CD14-positive monocyte (primary cell): Measurements from ENCODE around the gene MGARP. TPM values are rescaled to one million over a fixed set of nuclear protein-coding genes. Genes with fewer than 3 reads are reported as not detected.

Source experiments
- DNase-seq, 3 donors: peaks; one replicate each; pipeline ENCODE4 v3.0.0-alpha.2; 2011 to 2022
- H2AFZ ChIP-seq: 2 replicates; pipeline ENCODE4 v1.6.0; 2012; ENCODE audit warnings: mild to moderate bottlenecking, low read depth, low read length, inconsistent platforms; ENCODE audit not compliant: insufficient read depth, poor library complexity, severe bottlenecking
- H3K27ac ChIP-seq, 2 donors: 1 replicate in 1 of 2; 2 replicates in 1 of 2; pipeline ENCODE4 v1.5.1; 2012 to 2013; ENCODE audit warnings: low read length in 2 of 2, control low read depth in 1 of 2, inconsistent platforms in 1 of 2, low read depth in 1 of 2, mild to moderate bottlenecking in 1 of 2
- H3K27me3 ChIP-seq, 2 donors: one replicate each; pipeline versions ENCODE4 v1.6.0 to v1.6.1; 2011 to 2013; ENCODE audit warnings: low read length in 2 of 2; ENCODE audit not compliant: control insufficient read depth in 2 of 2, insufficient read depth in 2 of 2
- H3K36me3 ChIP-seq, 2 donors: replicated peaks in 1 of 2; 1 replicate in 1 of 2; 2 replicates in 1 of 2; pipeline versions ENCODE4 v1.5.1 to v1.6.1; 2012 to 2013; ENCODE audit warnings: low read length in 2 of 2, control low read depth in 1 of 2, inconsistent platforms in 1 of 2, mild to moderate bottlenecking in 1 of 2; ENCODE audit not compliant: insufficient read depth in 2 of 2, control insufficient read depth in 1 of 2
- H3K4me1 ChIP-seq, 2 donors: 1 replicate in 1 of 2; 2 replicates in 1 of 2; pipeline versions ENCODE4 v1.5.1 to v1.6.1; 2012 to 2013; ENCODE audit warnings: low read length in 2 of 2, control low read depth in 1 of 2, inconsistent platforms in 1 of 2, mild to moderate bottlenecking in 1 of 2, moderate library complexity in 1 of 2; ENCODE audit not compliant: insufficient read depth in 2 of 2, control insufficient read depth in 1 of 2
- H3K4me2 ChIP-seq: replicated peaks from 2 replicates; pipeline ENCODE3; 2012; ENCODE audit warnings: low read length, moderate library complexity, mild to moderate bottlenecking; ENCODE audit not compliant: poor library complexity, severe bottlenecking; ENCODE audit errors: extremely low read depth
- H3K4me3 ChIP-seq, 3 experiments: fragments of 200-600 bp in 1 of 3; sonication (generic) in 1 of 3; replicated peaks in 1 of 3; 1 replicate in 2 of 3; 2 replicates in 1 of 3; pipeline ENCODE4 v1.5.1; 2011 to 2013; ENCODE audit warnings: low read length in 3 of 3, mild to moderate bottlenecking in 3 of 3, control low read depth in 2 of 3, low read depth in 2 of 3, inconsistent platforms in 1 of 3, moderate library complexity in 1 of 3
- H3K79me2 ChIP-seq: 2 replicates; pipeline ENCODE4 v1.6.0; 2012; ENCODE audit warnings: mild to moderate bottlenecking, control low read depth, inconsistent platforms, low read length, moderate library complexity; ENCODE audit not compliant: insufficient read depth
- H3K9ac ChIP-seq: 2 replicates; pipeline ENCODE4 v1.6.0; 2017; ENCODE audit warnings: low read length, mild to moderate bottlenecking; ENCODE audit not compliant: insufficient read depth, poor library complexity, severe bottlenecking
- H3K9me3 ChIP-seq, 2 donors: replicated peaks in 1 of 2; 1 replicate in 1 of 2; 2 replicates in 1 of 2; pipeline versions ENCODE4 v1.5.1 to v1.6.1; 2012 to 2013; ENCODE audit warnings: low read length in 2 of 2, control low read depth in 1 of 2; ENCODE audit not compliant: control insufficient read depth in 1 of 2, insufficient read depth in 1 of 2
- H4K20me1 ChIP-seq: 2 replicates; pipeline ENCODE4 v1.6.0; 2012; ENCODE audit warnings: mild to moderate bottlenecking, low read length, control low read depth, moderate library complexity; ENCODE audit not compliant: insufficient read depth
- H3K27ac Mint-ChIP-seq, 7 donors: one replicate each; pipeline ENCODE4 v1.8.0; 2020; ENCODE audit warnings: mild to moderate bottlenecking in 7 of 7, mixed read lengths in 7 of 7, moderate library complexity in 6 of 7, inconsistent platforms in 2 of 7
- H3K27me3 Mint-ChIP-seq, 3 donors: one replicate each; pipeline ENCODE4 v1.8.0; 2021 to 2022; ENCODE audit warnings: low read depth in 3 of 3, mild to moderate bottlenecking in 3 of 3, mixed read lengths in 3 of 3, moderate library complexity in 3 of 3, inconsistent platforms in 1 of 3
- H3K36me3 Mint-ChIP-seq, 2 donors: one replicate each; pipeline ENCODE4 v1.8.0; 2020; ENCODE audit warnings: mixed read lengths in 2 of 2, inconsistent platforms in 1 of 2, mild to moderate bottlenecking in 1 of 2
- H3K4me1 Mint-ChIP-seq: one replicate; pipeline ENCODE4 v1.8.0; 2020; ENCODE audit warnings: mild to moderate bottlenecking, mixed read lengths
- H3K4me3 Mint-ChIP-seq, 2 donors: one replicate each; pipeline ENCODE4 v1.8.0; 2020; ENCODE audit warnings: mild to moderate bottlenecking in 2 of 2, mixed read lengths in 2 of 2, moderate library complexity in 1 of 2
- H3K9me3 Mint-ChIP-seq, 7 donors: one replicate each; pipeline ENCODE4 v1.8.0; 2020 to 2022; ENCODE audit warnings: mixed read lengths in 7 of 7, mild to moderate bottlenecking in 6 of 7, moderate library complexity in 6 of 7, inconsistent platforms in 2 of 7
- CTCF ChIP-seq: fragments of 200-600 bp; IDR thresholded peaks from one replicate; pipeline ENCODE4 v1.8.0; 2022; ENCODE audit warnings: antibody characterized with exemption, mild to moderate bottlenecking
- WGBS: methylation state at CpG from one replicate; pipeline ENCODE4 v1.1.5; 2013; ENCODE audit warnings: missing lambda C conversion rate; ENCODE audit not compliant: insufficient coverage; 5-methylcytosine and 5-hydroxymethylcytosine counted together
- intact Hi-C, 2 donors: fragments of 100-400 bp; cut with micrococcal nuclease; formaldehyde crosslinking; loops; one replicate each; pipeline versions ENCODE4 v1.15.0 to v1.15.1; 2023
- polyA plus RNA-seq, 3 donors: library from polyadenylated mRNA; depleted of rRNA in 1 of 3; unstranded in 2 of 3; stranded (reverse) in 1 of 3; fragments of 300-500 nt in 2 of 3; fragments of >200 nt in 1 of 3; fragmentation: Illumina TruSeq in 2 of 3; gene quantifications; 1 replicate in 2 of 3; 2 replicates in 1 of 3; pipeline ENCODE4 v1.2.3, GENCODE V29; 2012 to 2021

MGARP gene
- polyA plus RNA-seq, 3 donors, result 0.19 TPM; not detected in 2

GRCh38 chr4:139253713-139254112 is 26.3 kb downstream of the MGARP start:
- Histone ChIP-seq H3K79me2 (no peaks in the 10 kb centered on the region), H4K20me1 (no peaks in the 10 kb centered on the region), H3K27me3 (no peaks in the 10 kb centered on the region), H2AFZ (no peak overlapping the region), H3K36me3 (no peaks in the 10 kb centered on the region), H3K9ac (no peak overlapping the region), H3K9me3 (no peaks in the 10 kb centered on the region), H3K4me2 (no peak overlapping the region), H3K27ac (no peak overlapping the region), H3K4me3 (no peak overlapping the region), H3K4me1 (no peaks in the 10 kb centered on the region)
- no CpG with 5 or more reads among the region's 3 CpGs for WGBS
- no peak overlapping the region for H3K27ac Mint-ChIP-seq
- H3K4me3 Mint-ChIP-seq, result no peak overlapping the region
- H3K9me3 Mint-ChIP-seq, result peaks cover 0 to 2% (median 0%) of the 10 kb centered on the region in 7 donors
- peaks cover 0 to 2% (median 0%) of the 10 kb centered on the region in 3 donors for H3K27me3 Mint-ChIP-seq
- TF ChIP-seq CTCF, result no peak
- H3K4me1 Mint-ChIP-seq, result no peaks in the 10 kb centered on the region
- DNase-seq, result no peak
- intact Hi-C loops, result no loop called here
- H3K36me3 Mint-ChIP-seq, result no peaks in the 10 kb centered on the region

- H3K4me1 ChIP-seq, result no peaks in the 10 kb centered on the region
- peaks cover 0 to 2% (median 0%) of the 10 kb centered on the region in 3 donors for H3K27me3 Mint-ChIP-seq
- no peak for DNase-seq
- H3K27ac ChIP-seq, result no peak overlapping the region
- H3K9me3 ChIP-seq, result no peaks in the 10 kb centered on the region
- TF ChIP-seq CTCF, result no peak
- H3K27me3 ChIP-seq, result no peaks in the 10 kb centered on the region
- H2AFZ ChIP-seq, result no peak overlapping the region
- H3K4me2 ChIP-seq, result no peak overlapping the region
- H3K79me2 ChIP-seq, result no peaks in the 10 kb centered on the region
- H4K20me1 ChIP-seq, result no peaks in the 10 kb centered on the region
- H3K27ac Mint-ChIP-seq, result no peak overlapping the region
- H3K4me3 Mint-ChIP-seq, result no peak overlapping the region
- H3K36me3 Mint-ChIP-seq, result no peaks in the 10 kb centered on the region
- no peaks in the 10 kb centered on the region for H3K4me1 Mint-ChIP-seq
- intact Hi-C loops, result no loop called here
- H3K9me3 Mint-ChIP-seq, result peaks cover 0 to 2% (median 0%) of the 10 kb centered on the region in 7 donors
- H3K36me3 ChIP-seq, result no peaks in the 10 kb centered on the region
- H3K9ac ChIP-seq, result no peak overlapping the region
- H3K4me3 ChIP-seq, result no peak overlapping the region
These were observed 27.0 kb downstream of the MGARP start for GRCh38 chr4:139253046-139253445.
